H1 (cell line): ENCODE measurements around the gene PPP2R3B. TPM values are rescaled to one million over a fixed set of nuclear protein-coding genes. Genes with fewer than 3 reads are reported as not detected.

Source experiments
- ASH2L ChIP-seq: fragments of 200-600, 300-600 bp; sonication (generic); IDR thresholded peaks from one replicate; pipeline ENCODE4 v1.7.1; 2017; ENCODE audit warnings: low read length
- BRCA1 ChIP-seq: IDR thresholded peaks from 2 replicates; pipeline ENCODE4 v1.6.1; 2012; ENCODE audit warnings: low read depth, low read length, improper control_type of control experiment
- CEBPB ChIP-seq: IDR thresholded peaks from 2 replicates; pipeline ENCODE4 v1.6.1; 2012; ENCODE audit warnings: low read depth, low read length
- CHD1 ChIP-seq: IDR thresholded peaks from 2 replicates; pipeline ENCODE4 v1.6.1; 2012; ENCODE audit warnings: low read depth, low read length, improper control_type of control experiment
- CREB1 ChIP-seq: IDR thresholded peaks from 2 replicates; pipeline ENCODE4 v1.6.1; 2012; ENCODE audit warnings: inconsistent platforms
- CTBP2 ChIP-seq: IDR thresholded peaks from 2 replicates; pipeline ENCODE4 v1.7.0; 2011; ENCODE audit warnings: borderline replicate concordance, mild to moderate bottlenecking, moderate library complexity, mixed read lengths, low read length; ENCODE audit not compliant: insufficient read depth, insufficient read length
- CTCF ChIP-seq, 3 experiments: IDR thresholded peaks; 1 replicate in 2 of 3; 2 replicates in 1 of 3; pipeline versions ENCODE4 v1.5.1 to v1.6.1; 2011; ENCODE audit warnings: low read length in 3 of 3, mild to moderate bottlenecking in 3 of 3, inconsistent platforms in 2 of 3, low read depth in 1 of 3, moderate library complexity in 1 of 3; ENCODE audit not compliant: insufficient read depth in 1 of 3; ENCODE audit errors: control extremely low read depth in 1 of 3
- E2F6 ChIP-seq: IDR thresholded peaks from 2 replicates; pipeline ENCODE4 v1.6.1; 2012; ENCODE audit warnings: inconsistent platforms
- EGR1 ChIP-seq: IDR thresholded peaks from 2 replicates; pipeline ENCODE4 v1.6.1; 2011; ENCODE audit warnings: low read depth, low read length, borderline replicate concordance
- EP300 ChIP-seq, 2 experiments: IDR thresholded peaks; 1 replicate in 1 of 2; 2 replicates in 1 of 2; pipeline ENCODE4 v1.6.1; 2011 to 2012; ENCODE audit warnings: low read depth in 2 of 2, low read length in 2 of 2, mild to moderate bottlenecking in 2 of 2, borderline replicate concordance in 1 of 2, inconsistent platforms in 1 of 2, moderate library complexity in 1 of 2
- GTF2F1 ChIP-seq: IDR thresholded peaks from 2 replicates; pipeline ENCODE4 v1.6.1; 2012; ENCODE audit warnings: low read depth, low read length, improper control_type of control experiment, borderline replicate concordance
- JUND ChIP-seq: IDR thresholded peaks from 2 replicates; pipeline ENCODE4 v1.6.1; 2011; ENCODE audit warnings: mild to moderate bottlenecking, improper control_type of control experiment, low read length
- KDM1A ChIP-seq: fragments of 200-600, 300-600 bp; sonication (generic); IDR thresholded peaks from 2 replicates; pipeline ENCODE4 v1.7.1; 2016; ENCODE audit warnings: mild to moderate bottlenecking, low read length, borderline replicate concordance
- MAFK ChIP-seq: IDR thresholded peaks from 2 replicates; pipeline ENCODE4 v1.6.1; 2012; ENCODE audit warnings: low read depth, mild to moderate bottlenecking, improper control_type of control experiment, low read length
- POLR2A ChIP-seq, 2 experiments: IDR thresholded peaks; 1 replicate in 1 of 2; 2 replicates in 1 of 2; pipeline ENCODE4 v1.6.1; 2011; ENCODE audit warnings: low read depth in 2 of 2, low read length in 2 of 2, mild to moderate bottlenecking in 2 of 2; ENCODE audit errors: control extremely low read depth in 1 of 2
- POLR2AphosphoS5 ChIP-seq: IDR thresholded peaks from 2 replicates; pipeline ENCODE4 v1.6.1; 2011; ENCODE audit warnings: low read depth, low read length
- POU5F1 ChIP-seq: IDR thresholded peaks from 2 replicates; pipeline ENCODE4 v1.6.1; 2011; ENCODE audit warnings: low read depth, mild to moderate bottlenecking, low read length, moderate library complexity
- RXRA ChIP-seq: IDR thresholded peaks from 2 replicates; pipeline ENCODE4 v1.6.1; 2011; ENCODE audit warnings: low read depth, mild to moderate bottlenecking, low read length, moderate library complexity; ENCODE audit not compliant: insufficient read depth
- SIN3A ChIP-seq, 2 experiments: IDR thresholded peaks in 1 of 2; conservative IDR thresholded peaks in 1 of 2; 2 replicates each; pipeline ENCODE4 v1.6.1; 2011 to 2012; ENCODE audit warnings: low read length in 2 of 2, improper control_type of control experiment in 1 of 2, low read depth in 1 of 2, mild to moderate bottlenecking in 1 of 2
- SRF ChIP-seq: IDR thresholded peaks from 2 replicates; pipeline ENCODE4 v1.6.1; 2011; ENCODE audit warnings: mild to moderate bottlenecking, low read depth, low read length, moderate library complexity
- TCF12 ChIP-seq: IDR thresholded peaks from 2 replicates; pipeline ENCODE4 v1.6.1; 2011; ENCODE audit warnings: low read depth, mild to moderate bottlenecking, low read length
- YY1 ChIP-seq: IDR thresholded peaks from 2 replicates; pipeline ENCODE4 v1.6.1; 2011; ENCODE audit warnings: low read depth, mild to moderate bottlenecking, low read length
- polyA plus RNA-seq, 7 experiments: library from polyadenylated mRNA; depleted of rRNA in 3 of 7; stranded (reverse) in 5 of 7; unstranded in 2 of 7; fragments of >200 nt in 5 of 7; fragments of 200-250 nt in 2 of 7; gene quantifications; 1 replicate in 5 of 7; 2 replicates in 1 of 7; 4 replicates in 1 of 7; pipeline versions ENCODE4 v1.2.1 to v1.2.3, GENCODE V29; 2011 to 2013; ENCODE audit warnings: missing spikeins in 2 of 7, mixed read lengths in 2 of 7
- total RNA-seq: library from RNA; stranded (reverse); fragmentation: NEBNext Ultra II Directional; extraction: Animal tissue kit (Norgen Biotek cat#: 25700); gene quantifications from 2 replicates; pipeline ENCODE4 v1.2.1, GENCODE V29; 2021

The PPP2R3B gene
- total and polyA plus RNA-seq, 2 of the 8 experiments (the other 6 are each of a cell fraction or from before 2014, with no cell fraction given) = 47.6 to 86.7 TPM

GRCh38 chrX:373641-374471 is 12.9 kb downstream of the PPP2R3B start (continued):
- no peak for TF ChIP-seq E2F6
- no peak; a peak in 1 of 4 replicates for TF ChIP-seq SIN3A (conservative IDR thresholded peaks at IDR 0.05 in 1 of 2, IDR thresholded peaks at IDR 0.05 in 1 of 2; ENCODE audit: low read depth in 1 of 2, low read length in 2 of 2)
- TF ChIP-seq YY1 = peak; percentile 55; the same call in 1 of the 2 replicates
- no peak for TF ChIP-seq MAFK
- TF ChIP-seq POLR2A (IDR thresholded peaks at IDR 0.05; ENCODE audit: control extremely low read depth in 1 of 2, low read depth in 2 of 2, low read length in 2 of 2) = peak in 1 of 2 experiments; percentile 61; a peak in 1 of 3 replicates
- no peak for TF ChIP-seq JUND
- TF ChIP-seq EGR1 = no peak
- no peak for TF ChIP-seq CHD1
- 0 out of 2 replicates have a peak, but pooled peaks have one; percentile 3 for TF ChIP-seq CREB1
- TF ChIP-seq BRCA1 = no peak
- no peak for TF ChIP-seq CTBP2
- no peak for TF ChIP-seq ASH2L
- no peak for TF ChIP-seq EP300 (IDR thresholded peaks at IDR 0.05; ENCODE audit: borderline replicate concordance in 1 of 2, low read depth in 2 of 2, low read length in 2 of 2)
- TF ChIP-seq RXRA = no peak
- no peak for TF ChIP-seq SRF
- TF ChIP-seq GTF2F1 = no peak
- TF ChIP-seq POU5F1 = no peak
- TF ChIP-seq TCF12 = no peak
- TF ChIP-seq CEBPB = no peak
- 0 out of 2 replicates have a peak, but pooled peaks have one; percentile 30 for TF ChIP-seq POLR2AphosphoS5
- no peak for TF ChIP-seq CTCF (IDR thresholded peaks at IDR 0.05; ENCODE audit: control extremely low read depth in 1 of 3, insufficient read depth in 1 of 3, low read depth in 1 of 3, low read length in 3 of 3)
- TF ChIP-seq KDM1A = no peak
